Hematopoietic multipotent progenitor cell (in vitro differentiated cells): ENCODE measurements around the gene FAM174A. TPM values are rescaled to one million over a fixed set of nuclear protein-coding genes. Genes with fewer than 3 reads are reported as not detected.
"Not testable (repeated sequence)": the region's sequence is repeated elsewhere in the genome, so short reads cannot be mapped to it uniquely, and the experiment has no call there.

Experiments
- DNase-seq, 3 donors: peaks; one replicate each; pipeline ENCODE4 v3.0.0-alpha.2; 2011 to 2015; ENCODE audit warnings: low read depth in 2 of 3, low spot score in 2 of 3
- total RNA-seq: library from RNA; depleted of rRNA; stranded (reverse); fragments of >200 nt; gene quantifications from one replicate; pipeline ENCODE4 v1.2.3, GENCODE V29; 2012

Gene FAM174A
- total RNA-seq, 1 donor, result 26.9 TPM

- DNase-seq, result no peak
Measured at GRCh38 chr5:100574716-100575115, 39.5 kb downstream of the FAM174A start.

DNA sequence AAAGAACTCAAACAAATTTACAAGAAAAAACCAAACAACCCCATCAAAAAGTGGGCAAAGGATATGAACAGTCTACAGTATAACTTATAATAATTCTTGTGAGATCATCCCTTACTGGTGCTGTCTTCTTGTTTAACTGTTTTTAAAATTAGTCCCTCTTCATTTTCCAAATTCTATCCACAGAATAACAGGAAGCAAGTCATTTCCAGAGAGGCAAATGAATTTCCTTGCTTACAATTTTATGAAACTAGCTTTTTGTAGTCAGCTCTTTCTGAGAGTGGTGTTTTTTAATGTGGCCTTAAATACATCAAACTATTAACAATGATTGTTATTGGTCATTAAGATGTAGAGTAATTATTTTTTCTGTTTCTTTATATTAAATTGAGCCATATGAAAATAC, 40.6 kb downstream of the FAM174A start:
- DNase-seq, result no peak

GRCh38 chr5:100576217-100576751, 41.1 kb downstream of the FAM174A start:
- DNase-seq, result no peak

- DNase-seq, result no peak
Measured at GRCh38 chr5:100577506-100577905, 42.3 kb downstream of the FAM174A start.

- no peak for DNase-seq
Measured at GRCh38 chr5:100584069-100584468, 48.9 kb downstream of the FAM174A start.

DNA sequence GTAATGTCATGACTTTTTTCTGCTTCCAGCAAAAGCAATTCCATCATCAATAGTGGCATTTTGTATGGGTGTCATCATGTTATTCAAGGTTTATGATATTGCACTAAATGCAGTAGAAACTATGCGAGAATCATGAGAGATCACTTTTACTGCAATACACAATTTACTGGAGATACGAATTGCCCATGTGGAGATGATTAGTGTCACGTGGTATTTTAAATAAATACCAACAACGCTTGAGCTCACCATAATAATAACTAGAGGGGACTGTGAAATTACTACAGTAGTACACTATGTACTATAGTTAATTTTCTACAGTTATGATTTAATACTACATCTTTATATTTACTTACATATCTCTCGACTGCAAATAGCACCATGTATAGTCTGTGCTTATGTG, 49.7 kb downstream of the FAM174A start:
- no peak for DNase-seq

- DNase-seq, result no peak
Measured at GRCh38 chr5:100590867-100591266, 55.7 kb downstream of the FAM174A start.

- no peak for DNase-seq
Measured at GRCh38 chr5:100595152-100595811, 60.1 kb downstream of the FAM174A start.

DNA sequence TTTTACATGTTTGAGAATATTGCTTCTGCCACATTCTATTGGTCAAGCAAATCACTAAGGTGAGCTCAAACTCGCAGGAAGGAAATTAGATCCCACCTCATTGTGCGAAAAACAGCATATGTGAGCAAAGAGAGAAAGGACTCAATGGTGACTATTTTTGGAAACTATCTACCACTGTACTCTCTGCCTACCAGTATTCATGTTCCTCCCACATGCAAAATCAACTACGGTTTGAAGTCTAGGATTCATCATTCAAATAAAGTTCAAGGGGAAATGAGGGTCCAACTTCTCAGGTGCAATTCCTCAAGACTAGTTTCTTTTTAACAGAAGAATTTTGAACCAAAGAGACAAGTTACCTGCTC, 60.6 kb downstream of the FAM174A start:
- no peak for DNase-seq

DNA sequence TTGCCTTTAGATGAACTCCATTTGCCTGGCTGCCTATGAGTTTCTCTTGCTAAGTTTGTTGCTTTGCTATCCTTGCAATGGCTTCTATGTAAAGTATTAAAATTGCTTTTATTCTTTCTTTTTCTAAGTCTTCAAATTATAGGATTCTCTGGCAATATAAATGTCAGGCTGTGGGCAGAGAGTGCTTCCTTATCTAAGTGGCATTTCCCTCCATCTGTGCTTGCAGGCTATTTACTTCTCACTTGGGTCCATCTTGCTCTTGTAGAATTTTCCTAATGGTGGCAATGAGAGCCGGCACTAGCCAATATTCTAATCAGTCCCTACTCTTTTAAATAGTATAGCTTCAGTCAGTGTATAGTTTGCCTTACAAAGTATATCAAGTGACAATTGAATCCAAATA, 63.3 kb downstream of the FAM174A start:
- peak in 1 of 3 donors; percentile 72 for DNase-seq

DNA sequence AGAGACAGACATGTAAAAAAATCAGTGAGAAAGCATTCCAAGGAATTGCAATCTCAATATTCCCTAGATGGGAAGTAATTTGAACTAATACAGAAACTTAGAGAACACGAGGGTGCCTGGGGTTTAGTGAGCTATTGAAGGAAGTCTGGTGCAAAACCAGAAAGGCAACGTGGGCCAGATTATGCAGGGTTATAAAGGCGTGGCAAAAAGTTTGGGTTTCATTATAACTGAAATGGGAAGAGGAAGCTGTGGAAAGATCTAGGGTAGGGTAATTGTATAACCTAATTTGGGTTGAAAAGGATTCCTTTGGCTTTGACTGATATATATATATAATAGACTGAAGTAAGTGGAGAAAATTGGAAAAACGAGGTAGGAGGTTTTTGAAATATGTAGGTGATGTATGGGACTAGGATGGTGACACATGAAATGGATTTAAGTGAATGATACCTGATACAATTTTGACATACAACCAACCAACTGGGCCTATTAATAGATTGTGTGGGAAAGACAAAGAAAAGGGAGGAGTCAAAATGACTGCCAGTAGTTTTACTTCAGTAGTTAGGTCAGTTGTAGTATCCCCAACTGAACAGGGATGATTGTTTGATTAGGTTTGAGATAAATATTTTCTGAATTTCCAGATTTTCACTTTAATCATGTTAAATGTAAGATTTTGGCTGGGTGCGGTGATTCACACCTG, 65.3 kb downstream of the FAM174A start:
- DNase-seq, result no peak

- no peak for DNase-seq
Measured at GRCh38 chr5:100603141-100603540, 68.0 kb downstream of the FAM174A start.

- DNase-seq, result not testable (repeated sequence)
Measured at GRCh38 chr5:100604021-100604420, 68.8 kb downstream of the FAM174A start.

GRCh38 chr5:100609594-100609993, 74.4 kb downstream of the FAM174A start:
- no peak for DNase-seq

DNA sequence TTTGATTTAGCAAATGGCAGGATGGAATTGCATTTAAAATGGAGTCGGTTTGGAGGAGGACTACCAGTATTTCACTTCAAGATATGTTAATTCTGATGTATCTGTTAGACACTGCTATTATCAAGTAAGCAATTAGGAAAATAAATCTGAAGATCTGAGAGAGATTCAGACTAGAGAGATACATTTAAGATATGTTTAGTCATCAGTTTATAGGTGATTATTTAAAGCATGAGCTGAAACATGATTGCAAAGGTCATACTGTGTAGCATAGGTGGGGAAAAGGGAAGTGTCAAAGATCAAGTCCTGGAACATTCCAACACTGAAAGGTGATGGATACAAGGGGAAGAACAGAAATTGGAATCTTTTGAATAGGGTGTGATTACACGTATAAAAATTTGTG, 79.1 kb downstream of the FAM174A start:
- no peak for DNase-seq

DNA sequence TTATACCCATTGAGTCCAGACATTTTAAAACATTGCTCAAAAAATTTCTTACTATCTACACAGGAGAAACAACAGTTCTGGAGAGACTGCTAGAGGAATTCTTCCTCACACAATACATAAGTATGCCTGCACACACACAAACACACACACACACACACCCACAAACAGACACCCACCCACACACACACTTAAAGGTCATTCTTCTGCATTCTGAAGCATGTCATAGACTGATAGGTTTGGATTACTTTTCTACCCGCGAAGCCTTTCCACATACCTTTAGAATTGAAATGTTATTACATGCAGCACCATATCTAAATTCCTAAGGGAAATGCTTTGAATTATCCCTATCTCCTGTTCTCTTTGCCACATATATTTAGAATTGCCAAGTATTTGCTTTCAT, 80.2 kb downstream of the FAM174A start:
- no peak for DNase-seq

DNA sequence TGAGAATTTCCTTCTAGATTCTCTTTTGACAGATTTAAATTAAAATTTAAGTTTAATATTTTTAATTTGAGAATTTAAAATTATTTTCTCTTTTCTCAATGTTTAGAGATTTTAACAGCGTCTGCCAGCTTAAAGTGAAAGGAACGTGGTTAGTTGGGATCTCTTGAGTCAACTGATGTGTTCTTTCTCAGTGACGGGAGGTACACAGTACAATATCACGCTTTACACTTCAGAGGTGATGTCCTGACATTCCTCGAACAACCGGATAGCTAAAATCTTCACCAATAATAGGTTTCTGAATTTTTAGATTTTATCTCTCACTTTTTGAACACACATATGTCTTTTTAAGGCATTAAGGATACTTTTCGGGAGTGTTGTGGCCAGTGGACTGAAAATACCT, 81.1 kb downstream of the FAM174A start:
- no peak for DNase-seq

- no peak for DNase-seq
Measured at GRCh38 chr5:100616981-100617380, 81.8 kb downstream of the FAM174A start.

DNA sequence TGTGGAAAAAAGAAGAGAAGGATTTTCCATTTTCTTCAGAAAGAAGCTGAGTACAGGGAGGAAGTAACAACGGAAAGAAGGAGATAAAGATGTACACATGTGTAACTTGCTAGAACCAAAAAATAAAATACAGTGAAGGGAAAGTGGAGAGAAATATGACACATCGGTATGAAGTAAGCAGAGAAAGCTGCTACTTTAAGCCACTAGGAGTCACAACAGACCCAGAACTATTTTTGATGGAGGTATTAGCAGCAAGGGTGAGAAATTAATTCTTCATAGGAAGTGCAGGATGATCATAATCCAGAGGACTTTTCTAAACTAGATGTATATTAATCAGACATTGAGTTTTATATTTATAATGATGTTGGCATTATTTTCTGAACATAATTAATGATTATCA, 88.5 kb downstream of the FAM174A start:
- peak in 2 of 3 donors; percentile 28 to 69 for DNase-seq

DNA sequence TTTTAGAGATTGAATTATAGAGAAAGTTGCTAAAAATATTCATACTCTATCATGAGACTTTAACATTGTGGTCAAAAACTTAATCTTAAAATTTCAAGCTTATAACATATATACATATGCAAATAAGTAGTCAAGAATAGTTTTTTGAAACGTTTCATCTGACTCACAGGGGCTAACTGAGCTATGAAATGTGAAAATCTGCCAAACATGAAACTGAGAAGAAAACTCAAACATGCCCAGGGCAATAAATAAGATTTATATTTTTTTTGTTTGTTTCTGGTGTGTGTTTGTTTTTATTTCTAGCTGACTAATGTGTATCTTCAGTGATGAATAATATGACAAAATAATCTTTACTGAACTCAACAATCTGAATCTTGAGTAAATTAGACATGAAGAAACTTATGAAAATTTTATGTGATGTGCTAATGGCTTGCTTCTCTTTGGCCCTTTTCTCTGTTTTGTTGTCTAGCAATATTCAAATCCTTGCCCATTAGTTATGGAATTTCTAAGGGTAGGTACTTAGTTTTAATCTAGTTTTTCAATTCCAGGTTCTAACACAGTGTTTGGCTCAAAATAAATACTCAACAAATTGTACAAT, 99.9 kb downstream of the FAM174A start:
- no peak for DNase-seq
